GM12875 (cell line): ENCODE data around the gene C1orf210.

Experiments
- H3K4me3 ChIP-seq: one replicate; pipeline ENCODE4 v1.5.1; 2011; ENCODE audit warnings: low read depth, low read length, control low read depth
- CTCF ChIP-seq: IDR thresholded peaks from 2 replicates; pipeline ENCODE4 v1.5.1; 2011; ENCODE audit warnings: low read depth, mild to moderate bottlenecking, control low read depth, inconsistent platforms, low read length, moderate library complexity, borderline replicate concordance; ENCODE audit not compliant: insufficient read depth

C1orf210 gene

GRCh38 chr1:43324810-43325209 is 39.4 kb upstream of the C1orf210 start:
- TF ChIP-seq CTCF: no peak
- H3K4me3 ChIP-seq: no peak overlapping the region

- TF ChIP-seq CTCF: no peak
- H3K4me3 ChIP-seq: no peak overlapping the region
Measured at GRCh38 chr1:43322506-43322905, 37.1 kb upstream of the C1orf210 start.

GRCh38 chr1:43321331-43321891 is 36.0 kb upstream of the C1orf210 start:
- TF ChIP-seq CTCF: no peak

GRCh38 chr1:43319766-43320165 is 34.4 kb upstream of the C1orf210 start:
- no peak for TF ChIP-seq CTCF
- H3K4me3 ChIP-seq: no peak overlapping the region

More at GRCh38 chr1:43321331-43321891, 36.0 kb upstream of the C1orf210 start:
- no peak overlapping the region for H3K4me3 ChIP-seq

GRCh38 chr1:43319288-43319687 is 33.9 kb upstream of the C1orf210 start:
- TF ChIP-seq CTCF: no peak
- no peak overlapping the region for H3K4me3 ChIP-seq

GRCh38 chr1:43318831-43319230 is 33.5 kb upstream of the C1orf210 start:
- no peak for TF ChIP-seq CTCF

GRCh38 chr1:43317817-43318471 is 32.6 kb upstream of the C1orf210 start:
- TF ChIP-seq CTCF: no peak
- no peak overlapping the region for H3K4me3 ChIP-seq

More at GRCh38 chr1:43318831-43319230, 33.5 kb upstream of the C1orf210 start:
- H3K4me3 ChIP-seq: no peak overlapping the region
